ENCODE measurements around the gene PRSS57. TPM values are rescaled to one million over a fixed set of nuclear protein-coding genes. Genes with fewer than 3 reads are reported as not detected.

The PRSS57 gene
- total and polyA plus RNA-seq, 2 of the 13 experiments (the other 11 are each of a cell fraction or from before 2014, with no cell fraction given): 0.12 TPM; not detected in 1

- TF ChIP-seq PRPF4 (IDR thresholded peaks at IDR 0.05; ENCODE audit: low read depth, low read length, poor library complexity, severe bottlenecking): no peak
- TF ChIP-seq BCL3 (CRISPR knock-in tag; IDR thresholded peaks at IDR 0.05): no peak
- no peak for TF ChIP-seq ZBTB33 (CRISPR knock-in tag; IDR thresholded peaks at IDR 0.05)
- peak; percentile 3; the same call in 1 of the 2 replicates for TF ChIP-seq PHF8 (CRISPR knock-in tag; IDR thresholded peaks at IDR 0.05)
- no peak for TF ChIP-seq BORCS8-MEF2B (CRISPR knock-in tag; IDR thresholded peaks at IDR 0.05)
- TF ChIP-seq SNRNP70 (IDR thresholded peaks at IDR 0.05; ENCODE audit: low read depth, low read length): no peak
- 0 out of 2 replicates have a peak, but pooled peaks have one; percentile 34 for TF ChIP-seq SIN3A (IDR thresholded peaks at IDR 0.05; ENCODE audit: borderline replicate concordance, low read depth, low read length)
- TF ChIP-seq ELF4 (CRISPR knock-in tag; IDR thresholded peaks at IDR 0.05; ENCODE audit: borderline replicate concordance): no peak
- TF ChIP-seq SP1 (IDR thresholded peaks at IDR 0.05): no peak
- peak; percentile 65; the same call in 1 of the 2 replicates for TF ChIP-seq SP1 (CRISPR knock-in tag; IDR thresholded peaks at IDR 0.05)
- TF ChIP-seq ZFP36L2 (CRISPR knock-in tag; IDR thresholded peaks at IDR 0.05): no peak
- TF ChIP-seq KLF12 (CRISPR knock-in tag; IDR thresholded peaks at IDR 0.05; ENCODE audit: borderline replicate concordance): no peak
- peak; percentile 29; the same call in 1 of the 2 replicates for TF ChIP-seq KDM2A (CRISPR knock-in tag; IDR thresholded peaks at IDR 0.05; ENCODE audit: borderline replicate concordance, low read depth)
- TF ChIP-seq KDM3A (CRISPR knock-in tag; IDR thresholded peaks at IDR 0.05; ENCODE audit: low read depth): no peak
- peak; percentile 67 for TF ChIP-seq NFYC (CRISPR knock-in tag; IDR thresholded peaks at IDR 0.05)
- TF ChIP-seq GATA4 (IDR thresholded peaks at IDR 0.05; ENCODE audit: borderline replicate concordance, low read depth): no peak
- no peak for TF ChIP-seq ZBTB25 (CRISPR knock-in tag; IDR thresholded peaks at IDR 0.05)
- TF ChIP-seq HOXD1 (CRISPR knock-in tag; IDR thresholded peaks at IDR 0.05): no peak
- TF ChIP-seq, protein P1, sequence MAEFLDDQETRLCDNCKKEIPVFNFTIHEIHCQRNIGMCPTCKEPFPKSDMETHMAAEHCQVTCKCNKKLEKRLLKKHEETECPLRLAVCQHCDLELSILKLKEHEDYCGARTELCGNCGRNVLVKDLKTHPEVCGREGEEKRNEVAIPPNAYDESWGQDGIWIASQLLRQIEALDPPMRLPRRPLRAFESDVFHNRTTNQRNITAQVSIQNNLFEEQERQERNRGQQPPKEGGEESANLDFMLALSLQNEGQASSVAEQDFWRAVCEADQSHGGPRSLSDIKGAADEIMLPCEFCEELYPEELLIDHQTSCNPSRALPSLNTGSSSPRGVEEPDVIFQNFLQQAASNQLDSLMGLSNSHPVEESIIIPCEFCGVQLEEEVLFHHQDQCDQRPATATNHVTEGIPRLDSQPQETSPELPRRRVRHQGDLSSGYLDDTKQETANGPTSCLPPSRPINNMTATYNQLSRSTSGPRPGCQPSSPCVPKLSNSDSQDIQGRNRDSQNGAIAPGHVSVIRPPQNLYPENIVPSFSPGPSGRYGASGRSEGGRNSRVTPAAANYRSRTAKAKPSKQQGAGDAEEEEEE (CRISPR knock-in tag; IDR thresholded peaks at IDR 0.05; ENCODE audit: borderline replicate concordance): no peak
- TF ChIP-seq SP2 (CRISPR knock-in tag; IDR thresholded peaks at IDR 0.05): peak; percentile 73
- TF ChIP-seq, protein P2, sequence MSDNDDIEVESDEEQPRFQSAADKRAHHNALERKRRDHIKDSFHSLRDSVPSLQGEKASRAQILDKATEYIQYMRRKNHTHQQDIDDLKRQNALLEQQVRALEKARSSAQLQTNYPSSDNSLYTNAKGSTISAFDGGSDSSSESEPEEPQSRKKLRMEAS (IDR thresholded peaks at IDR 0.05): peak; percentile 40; the same call in 1 of the 2 replicates
- no peak for TF ChIP-seq ZNF362 (CRISPR knock-in tag; IDR thresholded peaks at IDR 0.05; ENCODE audit: borderline replicate concordance)
Measured at GRCh38 chr19:639253-640160, 55.7 kb downstream of the PRSS57 start, which contains the start of gene FGF22 (continued).

Data from HepG2 (cell line).